HL-60 (cell line): Measurements from ENCODE around the gene MSI2.

Source experiments
- DNase-seq, 2 experiments: peaks; one replicate each; pipeline ENCODE4 v3.0.0-alpha.2; 2010 to 2020; ENCODE audit warnings: low read depth in 1 of 2, low spot score in 1 of 2
- H3K27ac ChIP-seq: fragments of 250-450 bp; sonication (Bioruptor Pico); replicated peaks from 2 replicates; pipeline ENCODE4 v1.5.1; 2020; ENCODE audit warnings: mild to moderate bottlenecking, moderate library complexity
- H3K27me3 ChIP-seq: fragments of 250-450 bp; sonication (Bioruptor Pico); 2 replicates; pipeline ENCODE4 v1.5.1; 2021; ENCODE audit warnings: mild to moderate bottlenecking, moderate library complexity; ENCODE audit not compliant: insufficient read depth, poor library complexity, severe bottlenecking
- H3K4me3 ChIP-seq: replicated peaks from 2 replicates; pipeline ENCODE4 v1.5.1; 2011; ENCODE audit warnings: mild to moderate bottlenecking, control low read depth, low read length; ENCODE audit not compliant: insufficient read depth
- CTCF ChIP-seq: IDR thresholded peaks from one replicate; pipeline ENCODE4 v1.5.1; 2011; ENCODE audit warnings: low read length, control low read depth, inconsistent platforms; ENCODE audit not compliant: insufficient read depth
- GABPA ChIP-seq: IDR thresholded peaks from 2 replicates; pipeline ENCODE4 v1.6.1; 2012; ENCODE audit warnings: low read depth
- POLR2AphosphoS5 ChIP-seq: IDR thresholded peaks from 2 replicates; pipeline ENCODE4 v1.6.1; 2012; ENCODE audit warnings: low read depth
- REST ChIP-seq: IDR thresholded peaks from 2 replicates; pipeline ENCODE4 v1.6.1; 2012; ENCODE audit warnings: low read depth; ENCODE audit not compliant: insufficient replicate concordance
- SPI1 ChIP-seq: IDR thresholded peaks from 2 replicates; pipeline ENCODE4 v1.6.1; 2012; ENCODE audit warnings: low read depth, mild to moderate bottlenecking, borderline replicate concordance

Gene MSI2

GRCh38 chr17:57537524-57538410 is 281.4 kb downstream of the MSI2 start:
- Histone ChIP-seq H3K4me3 (no peak overlapping the region), H3K27me3 (no peaks in the 10 kb centered on the region), H3K27ac (no peak overlapping the region)
- no peak for DNase-seq
- TF ChIP-seq GABPA (no peak), SPI1 (no peak), REST (no peak), POLR2AphosphoS5 (no peak), CTCF (no peak)

- no peak for TF ChIP-seq SPI1
- no peak for TF ChIP-seq CTCF
- TF ChIP-seq GABPA = no peak
- TF ChIP-seq POLR2AphosphoS5 = no peak
- no peak for TF ChIP-seq REST
- DNase-seq = no peak
- H3K4me3 ChIP-seq = no peak overlapping the region
- no peak overlapping the region for H3K27ac ChIP-seq
- no peaks in the 10 kb centered on the region for H3K27me3 ChIP-seq
Measured at GRCh38 chr17:57538736-57539456, 282.6 kb downstream of the MSI2 start.

- DNase-seq = no peak
- no peak for TF ChIP-seq REST
- Histone ChIP-seq H3K27me3 (no peaks in the 10 kb centered on the region), H3K4me3 (no peak overlapping the region), H3K27ac (no peak overlapping the region)
Measured at GRCh38 chr17:57539529-57540301, 283.4 kb downstream of the MSI2 start.
